GM12878 (cell line): ENCODE data around the gene BDNF. TPM values are rescaled to one million over a fixed set of nuclear protein-coding genes. Genes with fewer than 3 reads are reported as not detected.

ENCODE experiments used
- CHD4 ChIP-seq: fragments of 200-600 bp; sonication (generic); IDR thresholded peaks from 2 replicates; pipeline ENCODE4 v1.6.1; 2016; ENCODE audit warnings: mild to moderate bottlenecking
- CUX1 ChIP-seq: IDR thresholded peaks from 2 replicates; pipeline ENCODE4 v1.6.1; 2012; ENCODE audit warnings: improper control_type of control experiment, low read depth, low read length; ENCODE audit not compliant: insufficient replicate concordance
- NFIC ChIP-seq: IDR thresholded peaks from 2 replicates; pipeline ENCODE4 v1.6.1; 2012; ENCODE audit warnings: low read depth, mild to moderate bottlenecking, inconsistent platforms, low read length, moderate library complexity
- NKRF ChIP-seq: fragments of 450-650 bp; conservative IDR thresholded peaks from 2 replicates; pipeline ENCODE4 v1.6.1; 2017; ENCODE audit warnings: mild to moderate bottlenecking, moderate library complexity
- SMAD1 ChIP-seq: fragments of 450-650 bp; IDR thresholded peaks from 2 replicates; pipeline ENCODE4 v1.6.1; 2018; ENCODE audit warnings: mild to moderate bottlenecking, low read depth; ENCODE audit not compliant: partially characterized antibody
- WRNIP1 ChIP-seq: IDR thresholded peaks from 2 replicates; pipeline ENCODE4 v1.6.1; 2011; ENCODE audit warnings: low read depth, low read length, improper control_type of control experiment, borderline replicate concordance
- ZNF24 ChIP-seq: fragments of 450-650 bp; IDR thresholded peaks from 2 replicates; pipeline ENCODE4 v1.6.1; 2017; ENCODE audit warnings: antibody characterized with exemption, mild to moderate bottlenecking
- polyA plus RNA-seq, 11 experiments: library from polyadenylated mRNA; depleted of rRNA in 4 of 11; unstranded in 6 of 11; stranded (reverse) in 5 of 11; fragments of >200 nt; fragmentation: Nextera tagmentation in 4 of 11; fragmentation: Illumina TruSeq in 1 of 11; extraction: Ambion mirVana in 4 of 11; extraction: Trizol in 1 of 11; gene quantifications; 1 replicate in 1 of 11; 2 replicates in 10 of 11; pipeline versions ENCODE4 v1.2.1 to v1.2.3, GENCODE V29; 2011 to 2016; ENCODE audit warnings: inconsistent platforms in 2 of 11, missing spikeins in 2 of 11, low read depth in 1 of 11
- total RNA-seq, 4 experiments: library from RNA; depleted of rRNA in 3 of 4; stranded (reverse); fragments of >200 nt in 3 of 4; fragmentation: Illumina TruSeq in 1 of 4; extraction: Trizol in 1 of 4; gene quantifications; 2 replicates each; pipeline versions ENCODE4 v1.2.1 to v1.2.3, GENCODE V29; 2013 to 2021

BDNF gene
- total and polyA plus RNA-seq, 10 of the 15 experiments (the other 5 are each of a cell fraction or from before 2014, with no cell fraction given), result 0.02 to 0.24 (median 0.06) TPM; not detected in 2

GRCh38 chr11:27677108-27677507 is 23.1 kb downstream of the BDNF start (continued):
- no peak for TF ChIP-seq CUX1
- no peak for TF ChIP-seq ZNF24
- TF ChIP-seq CHD4, result no peak
- TF ChIP-seq SMAD1, result no peak
- no peak for TF ChIP-seq WRNIP1
- no peak for TF ChIP-seq NKRF
- TF ChIP-seq NFIC, result no peak
